ENCODE measurements around the gene TPRG1L.

The TPRG1L gene

DNA sequence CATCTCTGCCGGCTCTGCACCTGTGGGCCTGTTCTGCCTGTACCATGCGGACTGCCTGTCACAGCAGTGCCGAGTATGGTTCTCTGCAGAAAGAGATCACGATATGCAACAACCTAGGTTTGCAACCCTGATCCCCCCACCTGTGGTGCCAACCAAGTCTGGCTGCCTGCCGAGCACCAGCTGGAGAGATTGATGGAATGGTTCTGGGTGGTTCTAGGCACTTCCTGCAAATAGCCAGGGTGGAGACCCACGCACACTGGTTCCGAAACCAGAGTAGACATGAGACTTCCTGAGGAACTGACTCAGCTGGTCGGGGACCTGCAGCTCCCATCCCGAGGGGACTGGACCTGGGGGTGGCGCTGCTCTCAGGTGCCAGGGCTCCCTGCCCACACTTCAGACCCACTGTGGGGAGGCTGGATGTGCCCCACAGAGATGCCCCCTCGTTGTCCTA lies 5.4 kb downstream of the TPRG1L start:
- DNase-seq = no peak

DNA sequence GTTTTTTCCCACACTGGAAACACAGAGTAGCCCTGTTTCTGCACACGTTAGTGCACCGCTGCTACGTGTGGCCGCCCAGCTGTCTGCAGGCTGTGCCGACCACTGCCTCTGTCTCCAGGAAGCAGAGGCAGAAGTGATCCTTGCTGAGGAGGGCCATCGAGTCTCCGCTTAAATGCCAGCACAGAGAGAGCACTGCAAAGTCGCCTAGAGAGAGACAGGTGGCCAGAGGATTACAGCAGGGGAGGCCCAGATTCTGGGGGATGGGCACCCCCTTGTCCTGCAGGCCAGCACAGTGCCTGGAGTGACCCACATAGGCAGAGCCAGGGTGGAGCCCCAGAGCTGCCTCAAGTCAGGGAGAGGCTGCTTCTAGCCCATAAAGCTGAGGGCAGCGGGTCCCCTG lies 6.1 kb downstream of the TPRG1L start:
- no peak for DNase-seq

DNA sequence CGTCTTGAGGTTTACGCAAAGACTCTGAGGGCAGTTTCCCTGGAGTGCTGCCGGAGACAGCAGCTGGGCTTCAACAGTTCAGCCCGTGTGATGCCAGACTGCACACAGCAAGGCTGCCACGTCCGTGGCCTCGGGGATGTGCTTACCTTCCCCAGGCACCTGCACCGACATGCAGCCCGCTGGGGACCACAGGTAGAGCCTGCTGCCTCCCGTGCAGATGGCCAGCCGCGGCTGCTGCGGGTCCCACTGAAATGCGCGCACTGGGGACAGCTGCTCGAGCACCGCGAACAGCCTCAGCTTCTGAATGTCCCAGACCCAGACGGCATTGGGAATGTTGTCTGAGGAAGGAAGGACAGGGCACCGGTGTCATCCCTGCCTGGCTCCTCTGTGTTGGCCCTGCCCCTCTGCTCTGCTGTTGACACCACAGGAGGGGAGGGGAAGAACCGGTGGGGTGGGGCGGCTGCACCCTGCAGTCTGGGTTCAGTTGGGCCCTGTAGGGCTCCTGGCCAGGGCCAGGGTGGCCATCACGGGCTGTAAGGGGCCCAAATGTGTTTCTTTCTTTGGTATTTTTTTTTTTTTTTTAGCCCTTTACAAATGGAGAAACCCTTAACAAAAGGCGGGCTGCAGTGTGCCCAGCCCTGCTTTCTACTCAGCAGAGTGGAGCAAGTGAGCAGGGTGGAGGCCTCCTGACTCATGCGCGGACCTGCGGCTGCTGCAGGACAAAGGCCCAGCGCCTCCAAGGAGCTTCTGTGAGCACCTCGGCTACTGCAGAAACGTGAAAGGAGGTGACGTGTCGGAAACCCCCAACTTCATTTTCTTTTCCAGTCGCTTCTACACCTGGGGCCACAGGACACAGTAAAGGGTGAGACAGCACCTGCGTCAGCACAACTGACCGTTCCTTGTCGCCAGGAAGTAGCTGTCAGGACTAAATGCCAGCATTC lies 6.8 kb downstream of the TPRG1L start:
- no peak for DNase-seq

DNA sequence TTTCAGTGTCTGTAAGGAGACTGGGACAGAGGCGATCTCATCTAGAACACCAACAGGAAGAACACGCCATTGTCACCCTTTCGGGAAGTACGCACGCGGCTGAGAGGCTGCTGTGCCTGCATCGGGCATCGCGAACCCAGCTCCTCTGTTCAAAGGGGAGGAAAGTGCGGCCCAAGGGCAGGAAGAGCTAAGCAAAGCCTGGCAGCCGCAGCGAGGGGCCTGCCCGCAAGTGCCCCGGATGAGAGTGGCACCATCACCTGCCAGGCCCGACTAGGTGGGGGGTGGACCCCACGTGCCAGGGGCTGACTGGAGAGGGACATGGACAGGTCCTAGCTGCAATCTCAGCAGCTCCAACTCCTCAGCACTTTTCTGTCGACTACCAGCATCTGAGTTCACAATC lies 7.5 kb downstream of the TPRG1L start:
- no peak for DNase-seq

DNA sequence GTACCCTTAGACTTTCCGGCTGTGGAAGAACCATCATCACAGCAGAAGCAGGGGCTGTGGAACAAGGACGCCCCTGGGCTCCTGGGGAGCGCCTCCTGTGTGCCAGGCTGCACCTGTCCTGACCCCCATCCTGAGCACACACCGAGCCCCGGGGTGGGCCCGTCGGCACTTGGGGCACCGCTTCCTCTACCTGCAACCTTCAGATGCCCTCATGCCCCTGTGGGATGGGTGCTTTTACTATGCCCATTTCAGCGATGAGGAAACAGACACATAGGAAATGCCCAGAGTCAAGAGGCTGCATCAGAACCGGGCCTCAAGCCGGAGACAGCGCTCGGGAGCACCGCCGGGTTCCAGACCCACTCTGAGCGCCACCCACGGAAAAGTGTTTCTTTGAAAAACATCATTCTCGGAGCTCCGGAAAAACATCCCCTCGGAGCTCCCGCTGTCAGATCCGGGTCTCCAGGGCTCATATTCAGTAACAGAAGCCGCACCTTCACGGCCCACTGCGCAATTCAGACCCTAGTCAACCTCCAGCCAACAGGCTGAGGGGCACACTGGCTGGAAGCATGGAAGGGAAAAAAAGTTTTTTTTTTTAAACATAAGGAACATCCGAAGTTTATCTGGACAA lies 8.0 kb downstream of the TPRG1L start:
- DNase-seq = no peak

DNA sequence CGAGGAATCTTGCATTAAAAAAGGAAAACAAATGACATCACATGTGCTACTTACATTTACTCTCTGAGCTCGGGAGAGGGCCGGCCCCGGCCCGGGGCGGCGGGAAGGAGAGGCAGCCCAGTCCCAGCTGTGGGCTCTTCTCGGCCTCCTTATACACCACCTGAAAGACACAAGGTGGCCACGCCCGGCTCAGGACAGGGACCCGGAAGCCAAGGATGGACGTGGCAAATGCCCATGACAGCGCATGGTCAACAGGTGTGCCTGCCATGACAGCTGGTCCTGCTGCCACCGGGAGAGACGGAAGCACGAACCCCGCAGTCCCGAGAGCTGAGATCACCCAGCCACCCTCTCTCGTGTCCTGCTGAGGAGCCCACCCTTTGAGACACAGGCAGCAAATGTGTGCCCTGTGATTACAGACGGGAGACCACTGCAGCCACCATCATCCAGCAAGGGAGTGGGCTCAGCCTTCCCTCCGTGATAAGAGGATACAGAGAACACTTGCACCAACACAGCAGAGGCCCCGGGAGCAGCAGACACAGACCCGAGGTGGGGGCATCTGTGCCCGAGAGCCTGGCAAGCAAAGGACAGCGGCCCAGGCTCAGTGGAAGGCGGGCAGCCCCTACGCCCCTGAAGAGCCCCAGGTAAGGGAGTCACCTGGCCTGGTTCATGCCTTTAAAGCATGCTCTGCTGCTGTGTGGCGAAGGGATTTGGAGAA lies 8.7 kb downstream of the TPRG1L start:
- DNase-seq = no peak

DNA sequence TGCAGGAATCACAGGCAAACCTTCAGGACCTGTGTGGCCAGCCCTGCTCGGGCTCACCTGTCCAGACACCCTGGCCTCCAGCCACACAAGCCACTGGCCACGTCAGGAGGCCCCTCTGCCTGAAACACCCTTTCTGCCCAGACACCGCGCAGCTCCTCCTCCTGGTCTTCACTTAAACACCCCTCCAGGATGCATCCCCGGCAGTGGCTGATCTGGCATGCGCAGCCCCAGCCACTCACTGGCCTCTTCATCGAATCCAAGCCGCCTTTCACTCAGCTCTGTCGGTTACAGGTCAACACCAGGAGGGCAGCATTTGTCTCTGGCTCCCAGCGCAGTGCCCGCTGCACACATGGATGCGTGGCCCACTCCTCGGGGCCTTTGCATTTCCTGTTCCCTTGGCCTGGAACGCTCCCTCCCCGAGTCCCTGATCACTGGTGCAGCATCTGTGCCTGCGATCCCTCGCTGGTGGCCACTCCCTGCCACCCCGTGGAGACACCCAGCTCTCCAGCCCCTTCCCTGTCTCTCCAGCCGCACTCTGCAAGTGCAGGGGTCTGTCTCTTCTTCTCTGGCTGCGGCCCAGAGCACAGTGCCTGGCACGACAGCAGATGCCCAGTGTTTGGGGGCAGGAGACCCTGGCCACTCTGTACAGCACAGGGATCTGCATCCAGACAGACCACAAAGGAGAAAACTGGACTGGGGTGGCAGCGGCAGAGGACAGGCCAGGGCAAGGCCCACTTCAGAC lies 9.4 kb downstream of the TPRG1L start:
- DNase-seq = no peak

DNA sequence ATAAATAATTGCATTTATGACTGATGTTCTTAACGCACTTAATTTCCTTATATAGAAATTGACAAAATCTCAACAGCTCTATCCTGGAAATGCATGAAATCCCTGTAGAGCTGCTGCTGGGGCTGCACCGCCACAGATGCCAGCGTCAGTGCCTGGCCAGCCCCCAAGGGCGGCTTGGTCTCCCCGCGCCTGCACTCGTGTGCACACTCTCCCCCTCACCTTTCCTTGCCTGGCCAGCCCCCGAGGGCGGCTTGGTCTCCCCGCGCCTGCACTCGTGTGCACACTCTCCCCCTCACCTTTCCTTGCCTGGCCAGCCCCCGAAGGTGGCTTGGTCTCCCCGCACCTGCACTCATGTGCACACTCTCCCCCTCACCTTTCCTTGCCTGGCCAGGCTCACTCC lies 11.3 kb downstream of the TPRG1L start:
- DNase-seq = no peak

DNA sequence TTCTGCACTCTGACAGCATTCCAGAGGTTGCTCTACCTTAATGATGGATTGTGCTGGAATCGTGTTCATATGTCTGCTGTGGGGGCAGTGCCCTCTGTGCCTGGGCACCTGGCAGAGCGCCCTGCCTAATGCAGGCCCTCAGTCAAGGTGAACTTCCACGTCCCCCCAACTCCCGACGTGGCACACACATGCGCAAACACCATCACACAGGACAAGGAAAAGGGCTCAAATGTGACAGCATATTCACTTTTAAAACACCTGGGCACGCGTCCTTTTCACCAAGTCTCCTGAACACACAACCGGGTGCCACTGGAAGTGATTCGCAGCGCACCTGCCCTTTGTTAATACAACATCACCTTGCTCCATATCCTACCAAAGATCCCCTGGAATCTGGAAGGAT lies 11.7 kb downstream of the TPRG1L start:
- DNase-seq = no peak

DNA sequence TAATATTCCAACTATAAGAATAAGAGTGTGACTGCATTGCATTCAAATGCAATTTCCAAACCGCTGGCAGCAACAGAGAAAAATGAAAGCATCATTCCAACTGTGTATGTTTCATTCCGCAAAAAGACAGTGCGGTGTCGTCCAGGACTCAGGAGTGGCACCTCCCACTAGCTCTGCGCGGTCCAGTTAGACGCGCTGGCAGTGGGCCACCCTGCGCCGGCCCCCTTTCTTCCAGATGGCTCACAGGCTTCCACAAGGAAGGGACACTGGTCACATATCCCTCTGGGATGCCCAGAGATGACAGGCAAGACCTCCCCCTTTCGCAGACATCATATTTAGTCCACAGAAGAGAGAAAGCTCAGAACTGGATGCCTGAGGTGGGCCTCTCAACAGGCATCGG lies 13.2 kb downstream of the TPRG1L start:
- DNase-seq = no peak

DNA sequence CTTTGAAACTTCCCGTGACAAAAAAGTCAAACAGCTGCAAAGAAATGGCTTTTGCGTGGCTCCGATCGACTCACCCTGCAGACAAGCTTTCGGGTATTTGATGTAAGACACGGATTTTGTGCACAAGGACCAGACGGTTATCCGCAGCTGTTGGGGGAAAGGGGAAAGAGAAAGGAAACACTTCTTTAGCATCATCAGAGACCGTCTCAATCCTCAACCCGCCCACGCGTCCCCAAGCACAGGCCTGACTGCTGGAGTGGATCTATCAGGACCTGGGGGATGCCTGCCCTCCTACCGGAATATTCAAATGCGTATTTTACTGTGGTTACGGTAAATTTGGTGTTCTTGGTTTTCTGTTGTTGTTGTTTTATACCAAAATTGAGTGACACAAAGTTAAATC lies 13.9 kb downstream of the TPRG1L start:
- no peak for DNase-seq

DNA sequence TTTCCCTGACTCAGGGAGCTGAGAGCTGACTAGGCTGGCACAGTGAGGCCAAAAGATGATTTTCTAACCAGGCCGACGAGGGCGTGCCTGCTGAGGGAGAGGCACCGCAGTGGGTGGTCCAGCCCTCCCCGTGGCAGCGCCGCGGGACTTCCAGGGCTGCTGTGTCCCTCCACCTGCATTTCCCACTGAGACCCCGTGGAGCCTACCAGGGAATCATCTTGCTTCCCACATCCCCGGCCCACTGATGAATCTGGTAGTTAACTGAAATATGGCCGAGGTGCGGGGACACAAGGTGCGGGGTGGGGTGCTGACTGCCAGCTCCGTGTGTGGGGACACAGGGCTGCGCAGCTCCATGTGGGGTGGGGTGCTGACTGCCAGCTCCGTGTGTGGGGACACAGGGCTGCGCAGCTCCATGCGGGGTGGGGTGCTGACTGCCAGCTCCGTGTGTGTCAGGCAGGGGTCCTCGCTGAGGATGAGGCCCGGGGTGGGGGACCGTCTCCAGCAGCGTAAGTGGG lies 14.6 kb downstream of the TPRG1L start:
- DNase-seq = no peak

DNA sequence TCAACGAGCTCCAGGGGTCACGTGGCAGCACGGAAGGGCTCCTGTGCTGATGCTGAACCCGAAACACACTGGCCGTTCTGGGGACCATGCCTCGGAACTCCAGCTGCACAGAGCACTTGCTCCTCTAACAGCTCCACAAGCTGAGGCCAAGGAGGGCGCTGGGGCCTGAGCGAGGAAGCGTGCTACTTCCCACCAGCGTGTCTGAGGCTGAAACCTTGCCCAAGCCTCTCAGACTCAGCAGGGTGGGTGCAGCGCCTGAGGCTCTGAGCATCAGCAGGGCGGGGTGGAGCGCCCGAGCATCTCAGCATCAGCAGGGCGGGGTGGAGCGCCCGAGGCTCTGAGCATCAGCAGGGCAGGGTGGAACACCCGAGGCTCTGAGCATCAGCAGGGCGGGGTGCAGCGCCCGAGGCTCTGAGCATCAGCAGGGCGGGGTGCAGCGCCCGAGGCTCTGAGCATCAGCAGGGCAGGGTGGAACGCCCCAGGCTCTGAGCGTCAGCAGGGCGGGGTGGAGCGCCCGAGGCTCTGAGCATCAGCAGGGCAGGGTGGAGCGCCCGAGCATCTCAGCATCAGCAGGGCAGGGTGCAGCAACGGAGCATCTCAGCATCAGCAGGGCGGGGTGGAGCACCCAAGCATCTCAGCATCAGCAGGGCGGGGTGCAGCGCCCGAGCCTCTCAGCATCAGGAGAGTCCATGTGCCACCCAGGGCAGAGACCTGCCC lies 15.5 kb downstream of the TPRG1L start:
- DNase-seq = no peak

DNA sequence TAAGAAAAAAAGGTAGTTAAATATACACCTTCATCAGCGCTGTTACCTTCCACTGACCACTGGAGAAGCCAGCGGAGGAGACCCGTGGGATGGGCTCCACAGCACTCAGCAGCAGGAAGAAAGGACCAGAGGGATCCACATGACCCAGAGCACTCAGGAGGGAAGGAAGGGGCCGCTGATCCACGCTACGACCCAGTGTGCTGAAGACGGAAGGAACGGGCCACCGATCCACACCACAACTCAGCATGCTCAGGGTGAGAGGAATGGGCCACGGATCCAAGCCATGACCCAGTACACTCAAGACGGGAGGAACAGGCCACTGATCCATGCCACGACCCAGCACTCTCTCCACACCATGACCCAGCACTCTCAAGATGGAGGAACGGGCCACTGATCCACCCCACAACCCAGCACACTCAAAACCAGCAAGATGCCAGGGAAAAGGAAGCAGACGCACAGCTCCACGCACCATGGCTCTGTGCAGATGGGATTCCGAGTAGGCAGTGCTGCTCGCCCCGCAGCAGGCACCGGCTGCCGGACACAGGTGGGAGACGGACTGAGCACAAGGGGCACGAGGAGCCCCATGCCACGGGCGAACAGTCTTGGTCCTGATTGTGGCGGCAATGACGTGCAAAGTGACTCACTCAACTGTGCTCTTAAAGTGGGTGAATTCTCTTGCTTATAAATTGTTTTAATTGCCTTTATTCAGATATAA lies 16.4 kb downstream of the TPRG1L start:
- DNase-seq = no peak

DNA sequence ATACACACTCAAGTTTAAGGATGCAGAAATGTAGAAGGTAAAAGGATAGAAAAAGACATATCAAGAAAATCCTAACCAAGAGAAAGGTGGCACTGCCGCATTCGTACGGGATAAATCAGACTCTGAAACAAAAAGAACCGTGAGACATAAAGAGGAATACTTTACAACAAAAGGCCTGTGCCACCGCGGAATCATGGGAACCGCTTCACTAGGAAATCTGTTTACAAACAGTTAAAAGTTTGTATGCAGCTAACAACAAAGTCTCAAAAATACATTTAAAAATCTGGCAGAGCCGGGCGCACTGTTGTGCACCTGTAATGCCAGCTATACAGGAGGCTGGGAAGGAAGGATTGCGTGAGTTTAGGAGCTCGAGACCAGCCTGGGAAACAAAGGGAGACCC lies 17.0 kb downstream of the TPRG1L start:
- no peak for DNase-seq

DNA sequence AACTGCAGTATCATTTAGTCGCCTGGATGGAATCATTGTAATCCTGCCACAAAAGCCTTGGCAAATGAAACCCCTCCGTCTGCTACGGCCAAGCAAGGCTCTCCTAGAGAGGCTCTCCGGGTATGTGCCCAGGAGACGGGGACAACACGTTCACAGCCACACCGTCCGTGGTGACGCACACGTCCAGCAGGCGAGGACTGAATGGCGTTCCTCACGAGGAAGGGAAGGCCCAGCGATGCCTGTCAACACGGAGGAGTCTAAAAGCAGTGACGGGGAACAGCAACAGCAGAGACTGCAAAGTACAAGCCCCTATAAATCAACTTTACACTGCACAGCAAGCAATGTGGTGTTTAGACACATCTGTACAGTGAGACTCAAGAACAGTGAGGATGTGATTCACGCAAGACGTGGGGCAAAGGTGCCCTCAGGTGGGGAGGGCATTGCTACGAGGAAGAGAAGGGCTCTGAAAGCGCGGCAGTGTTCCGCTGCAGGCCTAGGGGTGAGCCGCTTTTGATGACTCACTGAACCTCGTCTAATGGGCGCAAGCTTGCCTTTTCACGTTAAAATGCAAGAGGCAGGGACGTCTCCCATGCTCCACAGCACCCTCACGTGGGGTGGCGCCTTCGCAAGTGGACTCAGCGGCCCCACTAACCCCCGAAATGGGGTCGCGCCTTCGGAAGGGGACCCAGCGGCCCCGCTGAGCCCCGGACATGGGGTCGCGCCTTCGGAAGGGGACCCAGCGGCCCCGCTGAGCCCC lies 18.3 kb downstream of the TPRG1L start:
- no peak for DNase-seq

DNA sequence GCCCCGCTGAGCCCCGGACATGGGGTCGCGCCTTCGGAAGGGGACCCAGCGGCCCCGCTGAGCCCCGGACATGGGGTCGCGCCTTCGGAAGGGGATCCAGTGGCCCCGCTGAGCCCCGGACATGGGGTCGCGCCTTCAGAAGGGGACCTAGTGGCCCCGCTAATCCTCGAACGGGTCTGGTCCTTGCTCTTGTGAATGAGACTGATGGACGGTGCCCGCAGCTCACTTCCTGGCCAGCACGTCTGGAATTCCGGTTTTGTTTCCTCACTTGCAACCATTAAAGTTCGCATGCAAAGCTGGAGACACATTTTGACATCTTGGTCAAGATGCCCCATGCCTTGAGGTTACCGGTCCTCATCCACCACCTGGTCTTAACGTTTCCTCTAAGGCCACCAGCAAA lies 19.5 kb downstream of the TPRG1L start:
- no peak for DNase-seq

DNA sequence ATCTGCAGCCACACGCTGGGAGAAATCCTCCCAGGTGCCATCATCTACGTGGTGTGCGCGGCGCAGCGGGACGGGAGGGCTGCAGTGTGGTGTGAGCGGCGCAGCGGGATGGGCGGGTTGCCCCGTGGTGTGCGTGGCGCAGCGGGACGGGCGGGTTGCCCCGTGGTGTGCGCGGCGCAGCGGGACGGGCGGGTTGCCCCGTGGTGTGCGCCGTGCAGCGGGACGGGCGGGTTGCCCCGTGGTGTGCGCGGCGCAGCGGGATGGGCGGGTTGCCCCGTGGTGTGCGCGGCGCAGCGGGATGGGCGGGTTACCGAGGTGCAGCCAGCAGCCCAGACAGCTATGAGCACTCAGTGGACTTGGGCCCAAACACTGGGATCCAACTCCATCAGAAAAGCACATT lies 20.4 kb downstream of the TPRG1L start:
- no peak for DNase-seq

DNA sequence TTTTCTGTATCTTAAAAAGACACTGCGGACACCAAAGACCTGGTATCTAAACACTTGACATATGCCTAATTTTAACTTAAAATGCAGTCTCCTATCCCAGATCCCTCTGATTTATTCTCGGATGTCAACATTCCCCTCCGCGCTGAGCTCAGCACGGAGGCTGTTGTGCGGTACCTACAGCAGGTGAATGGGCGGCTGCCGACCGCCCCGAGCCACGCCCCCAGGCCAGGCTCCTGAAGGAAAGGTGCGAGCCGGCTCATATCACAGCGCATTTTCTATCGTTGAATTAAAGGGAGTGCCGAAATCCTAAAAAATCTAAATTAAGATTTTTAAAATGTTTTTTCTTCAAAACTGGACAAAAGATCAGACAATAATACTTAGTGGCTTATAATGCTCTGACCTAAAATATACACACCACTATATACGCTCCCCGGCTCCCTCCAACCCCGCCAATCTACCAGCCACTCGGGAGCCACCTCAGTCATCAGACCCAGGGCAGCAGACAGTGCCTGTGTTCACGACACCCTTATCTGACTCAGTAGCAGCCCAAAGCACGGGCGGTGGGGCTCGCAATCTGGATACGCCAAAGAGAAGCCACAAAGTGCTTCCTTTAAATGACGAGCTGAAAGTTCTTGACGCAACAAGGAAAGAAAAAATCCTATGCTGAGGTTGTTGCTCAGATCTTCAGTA lies 21.0 kb downstream of the TPRG1L start:
- DNase-seq = no peak

DNA sequence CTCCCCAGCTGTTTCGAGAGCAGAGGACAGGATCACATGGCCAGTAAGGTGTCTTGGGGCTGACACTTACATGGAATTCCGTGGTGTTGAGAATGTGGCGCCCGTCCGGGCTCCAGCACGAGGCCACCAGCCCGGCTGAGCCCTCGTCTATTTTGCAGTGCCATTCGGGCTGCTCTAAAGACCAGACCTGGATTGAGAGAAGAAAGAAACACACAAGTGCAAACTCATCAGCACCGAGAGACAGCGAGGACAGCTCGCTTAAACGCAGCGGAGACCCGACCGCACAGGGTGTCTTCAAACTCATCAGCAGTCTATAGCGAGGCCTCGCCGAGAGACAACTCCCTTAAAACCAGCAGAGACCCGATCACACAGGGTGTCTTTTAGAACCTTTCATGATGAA lies 21.8 kb downstream of the TPRG1L start:
- DNase-seq = no peak

Measured in NCI-H1092 treated with DMSO at 0.1 percent for 48 hours (cell line).